Activated CD4-positive, alpha-beta T cell treated with anti-CD3 and anti-CD28 coated beads, Interleukin-2, amount 10 ng/mL, durations not matched to agents 24 days and 14 days (primary cell): ENCODE measurements around the gene GPR31. TPM values are rescaled to one million over a fixed set of nuclear protein-coding genes. Genes with fewer than 3 reads are reported as not detected.
A peak's percentile ranks its signal among the peaks of the same experiment; 100 is the strongest.

ENCODE experiments used
- DNase-seq: peaks from one replicate; pipeline ENCODE4 v3.0.0; 2022
- H3K27ac Mint-ChIP-seq: one replicate; pipeline ENCODE4 v1.8.0; 2022; ENCODE audit warnings: mild to moderate bottlenecking, mixed read lengths
- H3K27me3 Mint-ChIP-seq: one replicate; pipeline ENCODE4 v1.8.0; 2022; ENCODE audit warnings: mixed read lengths
- H3K36me3 Mint-ChIP-seq: one replicate; pipeline ENCODE4 v1.8.0; 2022; ENCODE audit warnings: low read depth, mild to moderate bottlenecking, mixed read lengths
- H3K4me1 Mint-ChIP-seq: one replicate; pipeline ENCODE4 v1.8.0; 2021; ENCODE audit warnings: mixed read lengths
- H3K4me3 Mint-ChIP-seq: one replicate; pipeline ENCODE4 v1.8.0; 2022; ENCODE audit warnings: mild to moderate bottlenecking, moderate library complexity, mixed read lengths
- H3K9me3 Mint-ChIP-seq: one replicate; pipeline ENCODE4 v1.8.0; 2021; ENCODE audit warnings: mixed read lengths
- intact Hi-C: fragments of 100-400 bp; cut with micrococcal nuclease; formaldehyde crosslinking; loops from one replicate; pipeline ENCODE4 v1.15.1; 2023
- total RNA-seq: library from RNA; stranded (reverse); gene quantifications from 2 replicates; pipeline ENCODE4 v1.2.3, GENCODE V29; 2022

Gene GPR31
- total RNA-seq, 1 donor from 2014 or later = not detected

- no peak overlapping the region for H3K27ac Mint-ChIP-seq
- H3K4me1 Mint-ChIP-seq = peaks cover 10% of the 10 kb centered on the region
- H3K27me3 Mint-ChIP-seq = peaks cover 4% of the 10 kb centered on the region
- no peaks in the 10 kb centered on the region for H3K9me3 Mint-ChIP-seq
- intact Hi-C loops = no loop called here
- no peak overlapping the region for H3K4me3 Mint-ChIP-seq
- H3K36me3 Mint-ChIP-seq = no peaks in the 10 kb centered on the region
- no peak for DNase-seq
Measured at GRCh38 chr6:167154895-167155294, 2.9 kb downstream of the GPR31 start.

DNA sequence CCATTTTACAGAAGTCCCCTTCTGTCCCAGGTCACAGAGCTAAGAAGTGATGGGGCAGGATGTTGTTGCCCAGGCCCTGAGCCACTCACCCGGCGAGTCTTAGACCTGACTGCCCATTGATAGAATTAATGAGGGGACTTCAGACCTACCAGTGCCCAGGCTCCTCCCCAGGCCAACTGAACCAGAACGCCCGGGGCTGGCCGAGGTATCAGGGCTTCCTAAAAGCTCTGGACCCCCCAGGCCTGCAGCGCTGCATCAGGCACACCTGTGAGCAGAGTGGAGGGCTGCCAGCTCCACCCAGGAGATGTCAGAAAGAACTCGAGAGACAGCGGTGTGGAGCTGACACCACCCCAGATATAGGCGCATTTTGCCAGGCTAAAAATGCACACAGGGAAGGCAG is 3.5 kb downstream of the GPR31 start:
- no peak for DNase-seq
- intact Hi-C loops = no loop called here
- Mint-ChIP-seq H3K27me3 (peaks cover 4% of the 10 kb centered on the region), H3K36me3 (no peaks in the 10 kb centered on the region), H3K4me1 (peaks cover 10% of the 10 kb centered on the region), H3K27ac (no peak overlapping the region), H3K4me3 (no peak overlapping the region), H3K9me3 (no peaks in the 10 kb centered on the region)

- no peak overlapping the region for H3K4me3 Mint-ChIP-seq
- H3K4me1 Mint-ChIP-seq = peaks cover 10% of the 10 kb centered on the region
- intact Hi-C loops = no loop called here
- no peak for DNase-seq
- H3K27me3 Mint-ChIP-seq = peaks cover 4% of the 10 kb centered on the region
- no peak overlapping the region for H3K27ac Mint-ChIP-seq
- H3K9me3 Mint-ChIP-seq = no peaks in the 10 kb centered on the region
- H3K36me3 Mint-ChIP-seq = no peaks in the 10 kb centered on the region
Measured at GRCh38 chr6:167153521-167153959, 4.2 kb downstream of the GPR31 start.

DNA sequence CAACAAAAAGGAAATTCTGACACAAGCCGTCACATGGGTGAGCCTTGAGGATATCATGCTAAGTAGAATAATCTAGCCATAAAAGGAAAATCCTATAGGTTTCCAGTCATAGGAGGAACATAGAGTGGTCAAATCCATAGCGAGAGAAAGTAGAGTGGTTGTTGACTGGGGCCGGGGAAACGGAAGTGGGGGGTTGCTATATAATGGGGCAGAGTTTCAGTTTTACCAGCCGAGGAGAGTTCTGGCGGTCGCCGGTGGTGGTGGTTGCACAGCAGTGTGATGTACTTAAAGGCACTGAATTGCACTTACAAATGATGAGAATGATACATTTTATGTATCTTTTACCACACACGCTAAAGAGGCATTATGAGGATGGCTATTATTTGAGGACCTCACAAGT is 4.9 kb downstream of the GPR31 start:
- H3K4me3 Mint-ChIP-seq = no peak overlapping the region
- H3K36me3 Mint-ChIP-seq = no peaks in the 10 kb centered on the region
- H3K27ac Mint-ChIP-seq = no peak overlapping the region
- H3K9me3 Mint-ChIP-seq = no peaks in the 10 kb centered on the region
- H3K27me3 Mint-ChIP-seq = peaks cover 4% of the 10 kb centered on the region
- intact Hi-C loops = no loop called here
- no peak for DNase-seq
- peaks cover 11% of the 10 kb centered on the region for H3K4me1 Mint-ChIP-seq

GRCh38 chr6:167151648-167152047 is 6.1 kb downstream of the GPR31 start:
- DNase-seq = no peak
- H3K36me3 Mint-ChIP-seq = no peaks in the 10 kb centered on the region
- H3K4me1 Mint-ChIP-seq = peaks cover 14% of the 10 kb centered on the region
- no peaks in the 10 kb centered on the region for H3K9me3 Mint-ChIP-seq
- no peak overlapping the region for H3K4me3 Mint-ChIP-seq
- no peak overlapping the region for H3K27ac Mint-ChIP-seq
- H3K27me3 Mint-ChIP-seq = peaks cover 4% of the 10 kb centered on the region
- intact Hi-C loops = no loop called here

DNA sequence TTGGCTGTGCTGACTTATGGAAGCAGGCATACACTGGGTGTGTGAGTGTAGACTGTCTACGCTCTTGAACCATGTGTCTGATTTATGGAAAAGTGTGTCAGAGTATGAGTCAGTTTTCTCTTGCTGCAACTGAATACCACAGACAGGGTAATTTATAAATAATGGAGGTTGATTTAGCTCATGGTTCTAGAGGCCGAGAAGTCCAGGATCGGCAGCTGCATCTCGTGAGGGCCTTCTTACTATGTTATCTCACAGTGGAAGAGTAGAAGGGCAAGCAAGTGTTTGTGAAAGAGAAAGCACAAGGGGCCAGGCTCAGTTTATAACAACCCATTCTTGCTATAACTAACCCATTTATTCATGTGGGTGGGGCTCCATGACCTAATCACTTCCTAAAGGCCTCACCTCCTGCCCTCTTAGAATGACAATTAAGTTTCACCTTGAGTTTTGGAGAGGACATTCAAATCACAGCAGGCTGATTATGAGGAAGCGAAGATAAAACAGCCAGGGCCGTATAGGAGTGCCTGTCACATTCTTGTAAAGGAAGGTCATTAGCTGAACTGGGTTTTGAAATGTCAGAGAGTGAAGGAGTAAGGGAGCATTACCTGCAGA is 6.7 kb downstream of the GPR31 start:
- Mint-ChIP-seq H3K27ac (no peak overlapping the region), H3K36me3 (no peaks in the 10 kb centered on the region), H3K9me3 (no peaks in the 10 kb centered on the region), H3K27me3 (peaks cover 4% of the 10 kb centered on the region), H3K4me1 (peaks cover 15% of the 10 kb centered on the region), H3K4me3 (no peak overlapping the region)
- DNase-seq = no peak
- intact Hi-C loops = no loop called here

GRCh38 chr6:167148997-167149396 is 8.8 kb downstream of the GPR31 start:
- intact Hi-C loops = no loop called here
- DNase-seq = no peak
- Mint-ChIP-seq H3K27me3 (no peaks in the 10 kb centered on the region), H3K4me3 (no peak overlapping the region), H3K27ac (no peak overlapping the region), H3K36me3 (no peaks in the 10 kb centered on the region), H3K9me3 (no peaks in the 10 kb centered on the region), H3K4me1 (peaks cover 15% of the 10 kb centered on the region)

DNA sequence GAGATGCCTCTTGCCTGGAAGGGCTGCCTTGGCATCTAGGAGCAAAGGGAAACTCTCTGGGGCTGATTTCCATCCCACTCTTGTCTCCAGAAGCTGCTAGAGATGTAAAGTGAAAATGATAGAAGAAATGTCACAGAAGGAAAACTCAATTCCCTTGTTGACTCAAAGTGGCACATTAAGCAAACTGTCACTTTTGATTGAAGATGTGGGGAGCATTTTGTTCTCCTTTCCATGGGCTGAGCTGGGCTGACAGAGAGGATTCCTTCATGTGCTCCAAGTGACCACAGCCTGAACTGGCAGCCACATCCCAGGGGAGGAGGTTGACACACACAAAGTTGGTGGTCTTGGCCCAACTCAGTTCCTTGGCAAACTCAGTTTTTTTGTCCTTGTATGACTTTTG is 9.8 kb downstream of the GPR31 start:
- intact Hi-C loops = no loop called here
- H3K27ac Mint-ChIP-seq = no peak overlapping the region
- no peaks in the 10 kb centered on the region for H3K27me3 Mint-ChIP-seq
- no peak overlapping the region for H3K4me3 Mint-ChIP-seq
- H3K4me1 Mint-ChIP-seq = peaks cover 13% of the 10 kb centered on the region
- H3K9me3 Mint-ChIP-seq = no peaks in the 10 kb centered on the region
- no peaks in the 10 kb centered on the region for H3K36me3 Mint-ChIP-seq
- DNase-seq = no peak

DNA sequence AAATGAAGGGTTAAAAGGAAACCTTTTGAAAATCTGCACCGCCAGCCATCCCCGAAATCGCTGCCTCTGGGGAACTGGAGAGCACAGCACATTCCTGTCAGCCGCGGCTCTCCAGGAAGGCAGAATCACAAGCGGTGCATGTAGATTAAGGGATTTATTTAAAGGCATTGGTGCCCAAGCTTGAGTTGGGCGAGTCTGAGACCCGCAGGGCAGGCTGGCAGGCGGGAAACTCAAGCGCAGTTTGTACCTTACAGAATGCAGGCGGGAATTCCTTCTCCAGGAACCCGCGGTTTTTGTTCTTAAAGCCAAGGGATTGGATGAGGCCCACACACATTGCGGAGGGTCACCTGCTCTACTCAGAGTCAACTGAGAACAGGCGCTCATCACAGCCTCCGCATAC is 10.8 kb downstream of the GPR31 start:
- Mint-ChIP-seq H3K4me1 (peaks cover 14% of the 10 kb centered on the region), H3K27ac (no peak overlapping the region), H3K9me3 (no peaks in the 10 kb centered on the region), H3K4me3 (peak overlapping the region; percentile 60), H3K36me3 (no peaks in the 10 kb centered on the region), H3K27me3 (no peaks in the 10 kb centered on the region)
- intact Hi-C loops = no loop called here
- no peak for DNase-seq

GRCh38 chr6:167146135-167146534 is 11.6 kb downstream of the GPR31 start:
- Mint-ChIP-seq H3K27ac (no peak overlapping the region), H3K4me1 (peaks cover 12% of the 10 kb centered on the region), H3K9me3 (no peaks in the 10 kb centered on the region), H3K27me3 (no peaks in the 10 kb centered on the region), H3K36me3 (no peaks in the 10 kb centered on the region), H3K4me3 (peak overlapping the region; percentile 60)
- no peak for DNase-seq
- intact Hi-C loops = no loop called here

DNA sequence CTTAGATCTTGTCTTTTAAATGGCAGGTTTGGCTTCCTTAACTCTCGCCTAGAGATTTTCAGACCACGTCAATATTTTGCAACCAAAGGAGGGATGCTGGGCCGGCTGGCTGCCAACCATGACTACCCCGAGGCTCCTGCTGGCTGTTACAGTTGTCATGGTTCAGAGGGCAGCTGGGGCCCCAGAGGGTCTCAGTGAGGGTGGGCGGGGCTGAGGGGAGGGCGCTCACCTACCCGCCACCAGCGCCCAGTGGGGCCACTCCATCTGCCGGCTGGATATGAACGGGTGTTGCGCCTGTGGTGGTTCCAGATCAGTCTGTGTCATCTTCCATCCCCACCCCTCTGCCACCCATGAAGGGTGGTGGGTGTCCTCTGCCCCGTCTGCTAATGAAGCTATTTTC is 12.3 kb downstream of the GPR31 start:
- Mint-ChIP-seq H3K27ac (no peak overlapping the region), H3K27me3 (no peaks in the 10 kb centered on the region), H3K36me3 (no peaks in the 10 kb centered on the region), H3K9me3 (no peaks in the 10 kb centered on the region), H3K4me3 (no peak overlapping the region), H3K4me1 (peaks cover 7% of the 10 kb centered on the region)
- intact Hi-C loops = no loop called here
- DNase-seq = no peak

- intact Hi-C loops = loop anchor here (2.0 kb wide), 1 partner anchor 144 kb away; the partner anchor contains the start of gene CEP43
- Mint-ChIP-seq H3K27ac (no peak overlapping the region), H3K4me3 (no peak overlapping the region), H3K27me3 (no peaks in the 10 kb centered on the region), H3K9me3 (no peaks in the 10 kb centered on the region), H3K36me3 (no peaks in the 10 kb centered on the region), H3K4me1 (peaks cover 7% of the 10 kb centered on the region)
- no peak for DNase-seq
Measured at GRCh38 chr6:167143041-167143440, 14.7 kb downstream of the GPR31 start.

- intact Hi-C loops = loop anchor here (1.0 to 2.0 kb wide), 2 partner anchors 144 to 367 kb away; partner anchors contain the start of gene CEP43
- DNase-seq = no peak
- Mint-ChIP-seq H3K9me3 (no peaks in the 10 kb centered on the region), H3K27ac (no peak overlapping the region), H3K4me3 (no peak overlapping the region), H3K4me1 (peaks cover 5% of the 10 kb centered on the region), H3K36me3 (no peaks in the 10 kb centered on the region), H3K27me3 (no peaks in the 10 kb centered on the region)
Measured at GRCh38 chr6:167142433-167142761, 15.4 kb downstream of the GPR31 start.

- Mint-ChIP-seq H3K36me3 (no peaks in the 10 kb centered on the region), H3K4me1 (peaks cover 5% of the 10 kb centered on the region), H3K4me3 (no peak overlapping the region), H3K27me3 (peaks cover 2% of the 10 kb centered on the region), H3K27ac (no peak overlapping the region), H3K9me3 (no peaks in the 10 kb centered on the region)
- intact Hi-C loops = loop anchor here (1.0 to 2.0 kb wide), 2 partner anchors 143 to 367 kb away; partner anchors contain the start of gene CEP43
- peak; percentile 80 for DNase-seq
Measured at GRCh38 chr6:167141667-167142432, 15.9 kb downstream of the GPR31 start.
